ENCODE data around the gene LRRN1. TPM values are rescaled to one million over a fixed set of nuclear protein-coding genes. Genes with fewer than 3 reads are reported as not detected.

The LRRN1 gene
- total RNA-seq, 1 donor from 2014 or later: 19.8 TPM

GRCh38 chr3:3804560-3804959, 5.3 kb downstream of the LRRN1 start:
- Histone ChIP-seq H3K9me3 (ENCODE audit: control insufficient read depth in 3 of 3, low read length in 3 of 3) (no peaks in the 10 kb centered on the region), H3K4me1 (ENCODE audit: control insufficient read depth in 3 of 3, insufficient read depth in 3 of 3, low read length in 3 of 3) (peaks cover 3 to 12% (median 11%) of the 10 kb centered on the region in 3 donors), H3K36me3 (ENCODE audit: control insufficient read depth in 3 of 3, insufficient read depth in 3 of 3, low read length in 3 of 3) (no peaks in the 10 kb centered on the region), H3K27ac (ENCODE audit: low read depth, low read length) (no peak overlapping the region), H3K9ac (ENCODE audit: low read depth in 1 of 3, low read length in 3 of 3) (no peak overlapping the region), H3K4me3 (ENCODE audit: low read length in 3 of 3) (no peak overlapping the region), H3K27me3 (ENCODE audit: control insufficient read depth in 3 of 3, insufficient read depth in 3 of 3, low read length in 3 of 3) (no peaks in the 10 kb centered on the region)

- Histone ChIP-seq H3K27me3 (ENCODE audit: control insufficient read depth in 3 of 3, insufficient read depth in 3 of 3, low read length in 3 of 3) (no peaks in the 10 kb centered on the region), H3K4me1 (ENCODE audit: control insufficient read depth in 3 of 3, insufficient read depth in 3 of 3, low read length in 3 of 3) (peaks cover 3 to 9% (median 5%) of the 10 kb centered on the region in 3 donors), H3K4me3 (ENCODE audit: low read length in 3 of 3) (no peak overlapping the region), H3K9me3 (ENCODE audit: control insufficient read depth in 3 of 3, low read length in 3 of 3) (no peaks in the 10 kb centered on the region), H3K27ac (ENCODE audit: low read depth, low read length) (no peak overlapping the region), H3K9ac (ENCODE audit: low read depth in 1 of 3, low read length in 3 of 3) (no peak overlapping the region), H3K36me3 (ENCODE audit: control insufficient read depth in 3 of 3, insufficient read depth in 3 of 3, low read length in 3 of 3) (no peaks in the 10 kb centered on the region)
These were observed 6.9 kb downstream of the LRRN1 start for GRCh38 chr3:3806092-3806491.

GRCh38 chr3:3806856-3807255, 7.6 kb downstream of the LRRN1 start:
- H3K4me3 ChIP-seq (ENCODE audit: low read length in 3 of 3): no peak overlapping the region
- H3K36me3 ChIP-seq (ENCODE audit: control insufficient read depth in 3 of 3, insufficient read depth in 3 of 3, low read length in 3 of 3): no peaks in the 10 kb centered on the region
- peaks cover 0 to 4% (median 3%) of the 10 kb centered on the region in 3 donors for H3K4me1 ChIP-seq (ENCODE audit: control insufficient read depth in 3 of 3, insufficient read depth in 3 of 3, low read length in 3 of 3)
- H3K9me3 ChIP-seq (ENCODE audit: control insufficient read depth in 3 of 3, low read length in 3 of 3): no peaks in the 10 kb centered on the region
- H3K27me3 ChIP-seq (ENCODE audit: control insufficient read depth in 3 of 3, insufficient read depth in 3 of 3, low read length in 3 of 3): no peaks in the 10 kb centered on the region
- no peak overlapping the region for H3K9ac ChIP-seq (ENCODE audit: low read depth in 1 of 3, low read length in 3 of 3)
- no peak overlapping the region for H3K27ac ChIP-seq (ENCODE audit: low read depth, low read length)

GRCh38 chr3:3813013-3813412, 13.8 kb downstream of the LRRN1 start:
- no peak overlapping the region for H3K27ac ChIP-seq (ENCODE audit: low read depth, low read length)
- H3K4me1 ChIP-seq (ENCODE audit: control insufficient read depth in 3 of 3, insufficient read depth in 3 of 3, low read length in 3 of 3): peaks cover 0 to 2% (median 0%) of the 10 kb centered on the region in 3 donors
- no peaks in the 10 kb centered on the region for H3K9me3 ChIP-seq (ENCODE audit: control insufficient read depth in 3 of 3, low read length in 3 of 3)
- no peaks in the 10 kb centered on the region for H3K27me3 ChIP-seq (ENCODE audit: control insufficient read depth in 3 of 3, insufficient read depth in 3 of 3, low read length in 3 of 3)
- peaks cover 0 to 2% (median 0%) of the 10 kb centered on the region in 3 donors for H3K36me3 ChIP-seq (ENCODE audit: control insufficient read depth in 3 of 3, insufficient read depth in 3 of 3, low read length in 3 of 3)
- H3K9ac ChIP-seq (ENCODE audit: low read depth in 1 of 3, low read length in 3 of 3): no peak overlapping the region
- H3K4me3 ChIP-seq (ENCODE audit: low read length in 3 of 3): no peak overlapping the region

GRCh38 chr3:3815206-3815605, 16.0 kb downstream of the LRRN1 start:
- H3K4me3 ChIP-seq (ENCODE audit: low read length in 3 of 3): no peak overlapping the region
- H3K4me1 ChIP-seq (ENCODE audit: control insufficient read depth in 3 of 3, insufficient read depth in 3 of 3, low read length in 3 of 3): peaks cover 0 to 2% (median 0%) of the 10 kb centered on the region in 3 donors
- H3K9me3 ChIP-seq (ENCODE audit: control insufficient read depth in 3 of 3, low read length in 3 of 3): no peaks in the 10 kb centered on the region
- no peak overlapping the region for H3K9ac ChIP-seq (ENCODE audit: low read depth in 1 of 3, low read length in 3 of 3)
- H3K36me3 ChIP-seq (ENCODE audit: control insufficient read depth in 3 of 3, insufficient read depth in 3 of 3, low read length in 3 of 3): peaks cover 0 to 2% (median 2%) of the 10 kb centered on the region in 3 donors
- no peaks in the 10 kb centered on the region for H3K27me3 ChIP-seq (ENCODE audit: control insufficient read depth in 3 of 3, insufficient read depth in 3 of 3, low read length in 3 of 3)
- no peak overlapping the region for H3K27ac ChIP-seq (ENCODE audit: low read depth, low read length)

- Histone ChIP-seq H3K4me1 (ENCODE audit: control insufficient read depth in 3 of 3, insufficient read depth in 3 of 3, low read length in 3 of 3) (peaks cover 0 to 2% (median 0%) of the 10 kb centered on the region in 3 donors), H3K9me3 (ENCODE audit: control insufficient read depth in 3 of 3, low read length in 3 of 3) (no peaks in the 10 kb centered on the region), H3K4me3 (ENCODE audit: low read length in 3 of 3) (no peak overlapping the region), H3K27ac (ENCODE audit: low read depth, low read length) (no peak overlapping the region), H3K36me3 (ENCODE audit: control insufficient read depth in 3 of 3, insufficient read depth in 3 of 3, low read length in 3 of 3) (peaks cover 0 to 2% (median 2%) of the 10 kb centered on the region in 3 donors), H3K9ac (ENCODE audit: low read depth in 1 of 3, low read length in 3 of 3) (no peak overlapping the region), H3K27me3 (ENCODE audit: control insufficient read depth in 3 of 3, insufficient read depth in 3 of 3, low read length in 3 of 3) (no peaks in the 10 kb centered on the region)
These were observed 16.8 kb downstream of the LRRN1 start for GRCh38 chr3:3816034-3816433.

GRCh38 chr3:3817865-3818264, 18.6 kb downstream of the LRRN1 start:
- H3K9ac ChIP-seq (ENCODE audit: low read depth in 1 of 3, low read length in 3 of 3): no peak overlapping the region
- no peaks in the 10 kb centered on the region for H3K27me3 ChIP-seq (ENCODE audit: control insufficient read depth in 3 of 3, insufficient read depth in 3 of 3, low read length in 3 of 3)
- no peaks in the 10 kb centered on the region for H3K4me1 ChIP-seq (ENCODE audit: control insufficient read depth in 3 of 3, insufficient read depth in 3 of 3, low read length in 3 of 3)

GRCh38 chr3:3821777-3822176, 22.5 kb downstream of the LRRN1 start:
- peaks cover 0 to 3% (median 2%) of the 10 kb centered on the region in 3 donors for H3K36me3 ChIP-seq (ENCODE audit: control insufficient read depth in 3 of 3, insufficient read depth in 3 of 3, low read length in 3 of 3)
- H3K9me3 ChIP-seq (ENCODE audit: control insufficient read depth in 3 of 3, low read length in 3 of 3): no peaks in the 10 kb centered on the region
- H3K4me1 ChIP-seq (ENCODE audit: control insufficient read depth in 3 of 3, insufficient read depth in 3 of 3, low read length in 3 of 3): no peaks in the 10 kb centered on the region
- no peak overlapping the region for H3K27ac ChIP-seq (ENCODE audit: low read depth, low read length)
- H3K9ac ChIP-seq (ENCODE audit: low read depth in 1 of 3, low read length in 3 of 3): no peak overlapping the region
- H3K27me3 ChIP-seq (ENCODE audit: control insufficient read depth in 3 of 3, insufficient read depth in 3 of 3, low read length in 3 of 3): no peaks in the 10 kb centered on the region
- no peak overlapping the region for H3K4me3 ChIP-seq (ENCODE audit: low read length in 3 of 3)

More at GRCh38 chr3:3817865-3818264, 18.6 kb downstream of the LRRN1 start:
- H3K9me3 ChIP-seq (ENCODE audit: control insufficient read depth in 3 of 3, low read length in 3 of 3): no peaks in the 10 kb centered on the region
- H3K27ac ChIP-seq (ENCODE audit: low read depth, low read length): no peak overlapping the region
- peaks cover 0 to 3% (median 2%) of the 10 kb centered on the region in 3 donors for H3K36me3 ChIP-seq (ENCODE audit: control insufficient read depth in 3 of 3, insufficient read depth in 3 of 3, low read length in 3 of 3)
- H3K4me3 ChIP-seq (ENCODE audit: low read length in 3 of 3): no peak overlapping the region

- Histone ChIP-seq H3K27ac (ENCODE audit: low read depth, low read length) (no peak overlapping the region), H3K4me3 (ENCODE audit: low read length in 3 of 3) (no peak overlapping the region), H3K4me1 (ENCODE audit: control insufficient read depth in 3 of 3, insufficient read depth in 3 of 3, low read length in 3 of 3) (no peaks in the 10 kb centered on the region), H3K27me3 (ENCODE audit: control insufficient read depth in 3 of 3, insufficient read depth in 3 of 3, low read length in 3 of 3) (no peaks in the 10 kb centered on the region), H3K36me3 (ENCODE audit: control insufficient read depth in 3 of 3, insufficient read depth in 3 of 3, low read length in 3 of 3) (peaks cover 0 to 3% (median 0%) of the 10 kb centered on the region in 3 donors), H3K9ac (ENCODE audit: low read depth in 1 of 3, low read length in 3 of 3) (no peak overlapping the region), H3K9me3 (ENCODE audit: control insufficient read depth in 3 of 3, low read length in 3 of 3) (no peaks in the 10 kb centered on the region)
These were observed 25.8 kb downstream of the LRRN1 start for GRCh38 chr3:3825035-3825434.

- no peak overlapping the region for H3K4me3 ChIP-seq (ENCODE audit: low read length in 3 of 3)
- no peaks in the 10 kb centered on the region for H3K4me1 ChIP-seq (ENCODE audit: control insufficient read depth in 3 of 3, insufficient read depth in 3 of 3, low read length in 3 of 3)
- no peaks in the 10 kb centered on the region for H3K9me3 ChIP-seq (ENCODE audit: control insufficient read depth in 3 of 3, low read length in 3 of 3)
- H3K36me3 ChIP-seq (ENCODE audit: control insufficient read depth in 3 of 3, insufficient read depth in 3 of 3, low read length in 3 of 3): peaks cover 0 to 3% (median 0%) of the 10 kb centered on the region in 3 donors
- no peak overlapping the region for H3K9ac ChIP-seq (ENCODE audit: low read depth in 1 of 3, low read length in 3 of 3)
- no peak overlapping the region for H3K27ac ChIP-seq (ENCODE audit: low read depth, low read length)
- no peaks in the 10 kb centered on the region for H3K27me3 ChIP-seq (ENCODE audit: control insufficient read depth in 3 of 3, insufficient read depth in 3 of 3, low read length in 3 of 3)
These were observed 27.3 kb downstream of the LRRN1 start for GRCh38 chr3:3826521-3826920.
